Measurements from ENCODE around the gene SUPT5H. TPM values are rescaled to one million over a fixed set of nuclear protein-coding genes. Genes with fewer than 3 reads are reported as not detected.

The SUPT5H gene
- total RNA-seq, 2 donors from 2014 or later: 81.7 to 95.1 TPM

DNA sequence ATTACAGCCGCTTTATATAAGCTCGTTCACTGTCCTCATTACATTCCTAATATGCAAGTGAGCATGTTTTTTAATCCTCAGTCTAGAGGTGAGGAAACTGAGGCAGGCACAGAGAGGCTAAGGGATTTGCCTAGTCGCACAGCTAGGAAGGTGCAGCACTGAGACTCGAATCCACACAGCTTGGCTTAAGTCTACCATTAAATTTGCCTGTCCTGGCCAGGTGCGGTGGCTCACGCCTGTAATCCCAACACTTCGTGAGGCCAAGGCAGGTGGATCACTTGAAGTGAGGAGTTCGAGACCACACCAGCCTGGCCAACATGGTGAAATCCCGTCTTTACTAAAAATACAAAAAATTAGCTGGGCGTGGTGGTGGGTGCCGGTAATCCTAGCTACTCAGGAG is 17.7 kb upstream of the SUPT5H start:
- H3K9me3 ChIP-seq: no peaks in the 10 kb centered on the region
- H3K27ac ChIP-seq: peak overlapping the region; percentile 76 to 83
- H3K4me3 ChIP-seq: no peak overlapping the region
- H3K4me1 ChIP-seq: peaks cover 0 to 30% of the 10 kb centered on the region in 2 donors
- DNase-seq (ENCODE audit: low spot score): no peak
- H3K36me3 ChIP-seq: peaks cover 18% of the 10 kb centered on the region
- TF ChIP-seq, protein P1, sequence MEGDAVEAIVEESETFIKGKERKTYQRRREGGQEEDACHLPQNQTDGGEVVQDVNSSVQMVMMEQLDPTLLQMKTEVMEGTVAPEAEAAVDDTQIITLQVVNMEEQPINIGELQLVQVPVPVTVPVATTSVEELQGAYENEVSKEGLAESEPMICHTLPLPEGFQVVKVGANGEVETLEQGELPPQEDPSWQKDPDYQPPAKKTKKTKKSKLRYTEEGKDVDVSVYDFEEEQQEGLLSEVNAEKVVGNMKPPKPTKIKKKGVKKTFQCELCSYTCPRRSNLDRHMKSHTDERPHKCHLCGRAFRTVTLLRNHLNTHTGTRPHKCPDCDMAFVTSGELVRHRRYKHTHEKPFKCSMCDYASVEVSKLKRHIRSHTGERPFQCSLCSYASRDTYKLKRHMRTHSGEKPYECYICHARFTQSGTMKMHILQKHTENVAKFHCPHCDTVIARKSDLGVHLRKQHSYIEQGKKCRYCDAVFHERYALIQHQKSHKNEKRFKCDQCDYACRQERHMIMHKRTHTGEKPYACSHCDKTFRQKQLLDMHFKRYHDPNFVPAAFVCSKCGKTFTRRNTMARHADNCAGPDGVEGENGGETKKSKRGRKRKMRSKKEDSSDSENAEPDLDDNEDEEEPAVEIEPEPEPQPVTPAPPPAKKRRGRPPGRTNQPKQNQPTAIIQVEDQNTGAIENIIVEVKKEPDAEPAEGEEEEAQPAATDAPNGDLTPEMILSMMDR (IDR thresholded peaks at IDR 0.05): no peak
- no peaks in the 10 kb centered on the region for H3K27me3 ChIP-seq

DNA sequence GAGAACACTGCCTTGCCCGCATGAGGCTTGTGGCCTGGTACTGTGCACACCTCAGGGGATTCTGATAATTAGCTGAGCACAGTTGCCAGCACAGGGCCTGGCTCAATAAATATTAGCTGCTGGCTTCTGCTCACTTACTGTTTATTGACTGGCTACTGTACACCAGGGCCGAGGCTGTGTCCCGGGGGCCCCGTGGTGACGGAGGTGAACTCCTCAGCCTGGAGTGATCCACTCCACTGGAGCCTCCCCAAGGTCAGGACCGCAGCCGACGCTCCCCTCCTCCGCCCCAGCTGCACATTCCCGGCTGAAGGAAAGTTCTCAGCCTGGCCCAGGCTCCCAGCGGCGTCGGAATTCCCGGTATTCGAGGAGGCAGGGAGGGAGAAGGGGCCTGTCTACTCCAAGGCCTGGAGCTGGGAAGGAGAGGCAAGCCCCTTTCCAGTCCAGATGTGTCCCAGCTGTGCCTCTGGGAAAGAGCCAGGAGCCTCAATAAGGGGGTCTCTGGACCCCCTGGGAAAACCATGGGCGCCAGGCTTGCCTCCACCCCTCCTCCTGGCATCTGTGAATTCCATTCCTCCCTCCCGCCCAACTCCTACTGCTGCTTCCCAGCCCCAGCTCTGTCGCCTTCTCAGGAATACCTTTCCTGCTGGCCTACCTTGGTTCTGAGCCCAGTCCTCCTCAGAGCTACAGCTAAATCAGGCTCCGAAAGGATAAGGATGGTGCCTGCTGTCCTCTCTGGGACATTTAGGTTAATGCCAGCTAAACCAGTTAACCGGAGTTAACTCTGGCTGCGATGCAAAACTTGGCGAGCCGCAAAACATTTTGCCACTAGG is 16.9 kb upstream of the SUPT5H start:
- H3K27me3 ChIP-seq: no peaks in the 10 kb centered on the region
- peak overlapping the region; percentile 76 to 83 for H3K27ac ChIP-seq
- no peak for DNase-seq (ENCODE audit: low spot score)
- peaks cover 0 to 32% of the 10 kb centered on the region in 2 donors for H3K4me1 ChIP-seq
- no peaks in the 10 kb centered on the region for H3K9me3 ChIP-seq
- H3K36me3 ChIP-seq: peaks cover 20% of the 10 kb centered on the region
- H3K4me3 ChIP-seq: peak overlapping the region in 1 of 2 donors; percentile 15
- TF ChIP-seq, protein P1 (IDR thresholded peaks at IDR 0.05): no peak

- no peak for DNase-seq (ENCODE audit: low spot score)
- H3K27me3 ChIP-seq: no peaks in the 10 kb centered on the region
- H3K27ac ChIP-seq: peak overlapping the region; percentile 70 to 73
- peaks cover 0 to 51% of the 10 kb centered on the region in 2 donors for H3K4me1 ChIP-seq
- TF ChIP-seq, protein P1 (IDR thresholded peaks at IDR 0.05): no peak
- peak overlapping the region in 1 of 2 donors; percentile 14 for H3K4me3 ChIP-seq
- peaks cover 35% of the 10 kb centered on the region for H3K36me3 ChIP-seq
- H3K9me3 ChIP-seq: no peaks in the 10 kb centered on the region
These were observed 14.4 kb upstream of the SUPT5H start for GRCh38 chr19:39430675-39431593.

GRCh38 chr19:39432677-39433025 is 12.7 kb upstream of the SUPT5H start:
- no peak overlapping the region for H3K27ac ChIP-seq
- H3K27me3 ChIP-seq: no peaks in the 10 kb centered on the region
- H3K36me3 ChIP-seq: peaks cover 35% of the 10 kb centered on the region
- H3K4me3 ChIP-seq: no peak overlapping the region
- H3K9me3 ChIP-seq: no peaks in the 10 kb centered on the region
- no peak for DNase-seq (ENCODE audit: low spot score)
- H3K4me1 ChIP-seq: peaks cover 0 to 59% of the 10 kb centered on the region in 2 donors
- TF ChIP-seq, protein P1 (IDR thresholded peaks at IDR 0.05): no peak

DNA sequence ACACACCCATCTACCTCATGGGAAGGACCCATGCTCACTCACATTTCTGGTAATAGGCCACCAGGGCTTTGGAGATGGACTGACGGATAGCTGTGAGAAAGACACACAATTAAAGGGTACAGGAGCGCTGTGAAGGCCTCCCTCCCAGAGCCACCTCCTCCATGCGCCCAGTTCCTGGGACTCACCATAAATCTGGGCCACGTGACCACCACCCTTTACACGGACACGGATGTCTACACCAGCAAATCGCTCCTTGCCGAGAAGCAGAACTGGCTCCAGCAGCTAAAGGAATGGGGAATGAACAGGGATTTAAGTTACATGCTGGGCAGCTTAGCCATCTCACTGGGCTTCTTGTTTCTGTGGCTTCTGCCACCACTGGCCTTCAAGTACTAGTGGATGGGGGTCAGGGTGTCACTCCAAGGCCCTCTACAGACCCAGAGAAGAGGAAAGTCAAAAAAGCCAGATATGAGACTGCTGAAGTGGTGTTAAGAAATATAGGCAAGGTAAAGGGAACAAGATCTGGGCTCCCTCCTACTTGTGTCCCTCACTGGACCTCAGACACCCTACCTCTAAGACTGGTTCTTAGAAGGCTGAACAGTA is 11.8 kb upstream of the SUPT5H start:
- H3K27ac ChIP-seq: no peak overlapping the region
- H3K4me1 ChIP-seq: peaks cover 0 to 49% of the 10 kb centered on the region in 2 donors
- no peak for DNase-seq (ENCODE audit: low spot score)
- no peak overlapping the region for H3K4me3 ChIP-seq
- H3K9me3 ChIP-seq: no peaks in the 10 kb centered on the region
- H3K36me3 ChIP-seq: peaks cover 35% of the 10 kb centered on the region
- H3K27me3 ChIP-seq: no peaks in the 10 kb centered on the region
- TF ChIP-seq, protein P1 (IDR thresholded peaks at IDR 0.05): no peak

All from right atrium auricular region (tissue), 2 donors.